GM23248 (cell line): Measurements from ENCODE around the gene RAB36. TPM values are rescaled to one million over a fixed set of nuclear protein-coding genes. Genes with fewer than 3 reads are reported as not detected.

ENCODE experiments used
- DNase-seq: peaks from one replicate; pipeline ENCODE4 v3.0.0-alpha.2; 2015
- H2AFZ ChIP-seq: fragments of 200-600 bp; sonication (generic); 2 replicates; pipeline ENCODE4 v1.6.1; 2016; ENCODE audit warnings: antibody characterized with exemption
- H3F3A ChIP-seq: fragments of 200-600 bp; sonication (generic); 2 replicates; pipeline ENCODE4 v1.6.1; 2016; ENCODE audit warnings: mild to moderate bottlenecking, antibody characterized with exemption, mixed run types; ENCODE audit not compliant: insufficient read depth
- H3K27ac ChIP-seq: fragments of 200-600 bp; sonication (generic); 2 replicates; pipeline ENCODE4 v1.5.1; 2016; ENCODE audit warnings: mild to moderate bottlenecking
- H3K27me3 ChIP-seq: fragments of 200-600 bp; sonication (generic); replicated peaks from 2 replicates; pipeline ENCODE4 v1.6.1; 2016; ENCODE audit warnings: mild to moderate bottlenecking; ENCODE audit not compliant: insufficient read depth
- H3K36me3 ChIP-seq: fragments of 200-600 bp; sonication (generic); 2 replicates; pipeline ENCODE4 v1.6.1; 2016; ENCODE audit warnings: low read depth, mild to moderate bottlenecking
- H3K4me1 ChIP-seq: fragments of 200-600 bp; sonication (generic); 2 replicates; pipeline ENCODE4 v1.6.1; 2016; ENCODE audit warnings: mild to moderate bottlenecking; ENCODE audit not compliant: insufficient read depth
- H3K4me2 ChIP-seq: fragments of 200-600 bp; sonication (generic); one replicate; pipeline ENCODE4 v1.6.1; 2016; ENCODE audit warnings: mild to moderate bottlenecking; ENCODE audit not compliant: unreplicated experiment
- H3K4me3 ChIP-seq: fragments of 200-600 bp; sonication (generic); 2 replicates; pipeline ENCODE4 v1.5.1; 2016; ENCODE audit warnings: mild to moderate bottlenecking
- H3K79me2 ChIP-seq: fragments of 200-600 bp; sonication (generic); 2 replicates; pipeline ENCODE4 v1.6.1; 2016; ENCODE audit warnings: mild to moderate bottlenecking; ENCODE audit not compliant: insufficient read depth
- H3K9ac ChIP-seq: fragments of 200-600 bp; sonication (generic); 2 replicates; pipeline ENCODE4 v1.6.1; 2016; ENCODE audit warnings: mild to moderate bottlenecking
- H3K9me2 ChIP-seq: fragments of 200-600 bp; sonication (generic); 2 replicates; pipeline ENCODE4 v1.6.1; 2016; ENCODE audit warnings: mixed run types, mild to moderate bottlenecking, moderate library complexity; ENCODE audit not compliant: insufficient read depth
- H3K9me3 ChIP-seq: fragments of 200-600 bp; sonication (generic); one replicate; pipeline ENCODE4 v1.6.1; 2017; ENCODE audit warnings: low read depth
- H4K20me1 ChIP-seq: fragments of 200-600 bp; sonication (generic); 2 replicates; pipeline ENCODE4 v1.6.0; 2016; ENCODE audit not compliant: insufficient read depth
- EZH2 ChIP-seq: fragments of 200-600 bp; sonication (generic); IDR thresholded peaks from 2 replicates; pipeline ENCODE4 v1.6.1; 2018; ENCODE audit warnings: antibody characterized with exemption, mild to moderate bottlenecking; ENCODE audit not compliant: insufficient read depth, poor library complexity, severe bottlenecking
- EZH2phosphoT487 ChIP-seq: fragments of 200-600 bp; sonication (generic); IDR thresholded peaks from 2 replicates; pipeline ENCODE4 v1.6.1; 2018; ENCODE audit warnings: antibody characterized with exemption, moderate library complexity, mild to moderate bottlenecking, low read depth; ENCODE audit not compliant: insufficient read depth
- WGBS, 2 experiments: methylation state at CpG; one replicate each; pipeline ENCODE4 v1.1.6; 2015 to 2017; ENCODE audit warnings: low lambda C conversion rate in 2 of 2, low coverage in 1 of 2; ENCODE audit errors: missing lambda C conversion rate in 2 of 2; 5-methylcytosine and 5-hydroxymethylcytosine counted together
- in situ Hi-C: fragments of 300-500 bp; cut with MboI; formaldehyde crosslinking; loops from 2 replicates; pipeline ENCODE4 v1.15.0; 2020
- polyA plus RNA-seq: library from polyadenylated mRNA; unstranded; fragments of >200 nt; fragmentation: Nextera tagmentation; extraction: Ambion mirVana; gene quantifications from 2 replicates; pipeline ENCODE4 v1.2.1, GENCODE V29; 2016
- total RNA-seq: library from RNA; depleted of rRNA; stranded (reverse); fragments of >200 nt; shearing (Covaris generic); gene quantifications from 2 replicates; pipeline ENCODE4 v1.2.3, GENCODE V29; 2014

RAB36 gene
- total and polyA plus RNA-seq, 2 experiments from 2014 or later: 3.5 to 6.8 TPM

GRCh38 chr22:23115825-23116494 lies 29.3 kb upstream of the RAB36 start:
- Histone ChIP-seq H3K27me3 (no peaks in the 10 kb centered on the region), H3K9me2 (no peaks in the 10 kb centered on the region), H3K9me3 (no peaks in the 10 kb centered on the region), H3K4me2 (no peak overlapping the region), H3K36me3 (no peaks in the 10 kb centered on the region), H3K9ac (no peak overlapping the region), H3K27ac (no peak overlapping the region), H3K4me3 (no peak overlapping the region), H4K20me1 (no peaks in the 10 kb centered on the region), H3K79me2 (no peaks in the 10 kb centered on the region), H3K4me1 (no peaks in the 10 kb centered on the region), H3F3A (no peaks in the 10 kb centered on the region), H2AFZ (no peak overlapping the region)
- no peak for DNase-seq
- TF ChIP-seq EZH2 (no peak), EZH2phosphoT487 (no peak)
- in situ Hi-C loops: no loop called here
- 59 to 66% methylated on average over 17 to 18 of the region's 18 CpGs for WGBS, 2 experiments

- TF ChIP-seq EZH2 (no peak), EZH2phosphoT487 (no peak)
- WGBS, 2 experiments: 68 to 72% methylated on average over 10 of the region's 10 CpGs
- no peaks in the 10 kb centered on the region for H3K9me3 ChIP-seq
- no peak overlapping the region for H3K4me3 ChIP-seq
- no peak overlapping the region for H3K27ac ChIP-seq
- H3K4me2 ChIP-seq: no peak overlapping the region
- H3F3A ChIP-seq: no peaks in the 10 kb centered on the region
- no peaks in the 10 kb centered on the region for H3K27me3 ChIP-seq
- no peaks in the 10 kb centered on the region for H4K20me1 ChIP-seq
- in situ Hi-C loops: no loop called here
- H3K4me1 ChIP-seq: no peaks in the 10 kb centered on the region
- H3K9me2 ChIP-seq: no peaks in the 10 kb centered on the region
- H2AFZ ChIP-seq: no peak overlapping the region
- H3K36me3 ChIP-seq: no peaks in the 10 kb centered on the region
- no peaks in the 10 kb centered on the region for H3K79me2 ChIP-seq
- H3K9ac ChIP-seq: no peak overlapping the region
- DNase-seq: no peak
Measured at GRCh38 chr22:23116506-23117263, 28.6 kb upstream of the RAB36 start.

DNA sequence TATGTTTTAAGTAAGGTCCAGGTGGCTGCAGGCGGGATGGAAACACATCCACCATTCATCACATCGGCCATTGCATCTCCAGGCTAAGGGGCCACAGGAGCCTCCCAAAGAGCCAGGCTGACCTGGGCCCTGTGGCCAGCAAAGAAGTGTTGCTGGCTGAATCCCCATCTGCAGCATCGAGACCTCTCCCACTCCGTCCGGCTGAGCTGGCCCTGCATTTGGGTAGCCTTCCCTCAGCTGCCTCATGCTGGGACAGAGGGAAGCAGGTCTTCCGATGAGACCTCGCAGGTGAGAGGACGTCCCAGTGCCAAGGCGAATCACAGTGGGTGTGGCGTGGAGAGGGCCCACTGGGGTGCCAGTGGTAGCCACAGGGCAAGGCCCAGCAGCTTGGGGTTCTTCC lies 28.0 kb upstream of the RAB36 start:
- no peak overlapping the region for H3K27ac ChIP-seq
- no peaks in the 10 kb centered on the region for H3F3A ChIP-seq
- no peak for DNase-seq
- no peak overlapping the region for H3K4me2 ChIP-seq
- H3K79me2 ChIP-seq: no peaks in the 10 kb centered on the region
- no peaks in the 10 kb centered on the region for H4K20me1 ChIP-seq
- H3K9me2 ChIP-seq: no peaks in the 10 kb centered on the region
- no peak overlapping the region for H3K4me3 ChIP-seq
- 82 to 87% methylated on average over 10 of the region's 10 CpGs for WGBS, 2 experiments
- H3K36me3 ChIP-seq: no peaks in the 10 kb centered on the region
- no peak overlapping the region for H3K9ac ChIP-seq
- H3K27me3 ChIP-seq: no peaks in the 10 kb centered on the region
- in situ Hi-C loops: no loop called here
- TF ChIP-seq EZH2 (no peak), EZH2phosphoT487 (no peak)
- H3K4me1 ChIP-seq: no peaks in the 10 kb centered on the region
- no peaks in the 10 kb centered on the region for H3K9me3 ChIP-seq
- no peak overlapping the region for H2AFZ ChIP-seq

DNA sequence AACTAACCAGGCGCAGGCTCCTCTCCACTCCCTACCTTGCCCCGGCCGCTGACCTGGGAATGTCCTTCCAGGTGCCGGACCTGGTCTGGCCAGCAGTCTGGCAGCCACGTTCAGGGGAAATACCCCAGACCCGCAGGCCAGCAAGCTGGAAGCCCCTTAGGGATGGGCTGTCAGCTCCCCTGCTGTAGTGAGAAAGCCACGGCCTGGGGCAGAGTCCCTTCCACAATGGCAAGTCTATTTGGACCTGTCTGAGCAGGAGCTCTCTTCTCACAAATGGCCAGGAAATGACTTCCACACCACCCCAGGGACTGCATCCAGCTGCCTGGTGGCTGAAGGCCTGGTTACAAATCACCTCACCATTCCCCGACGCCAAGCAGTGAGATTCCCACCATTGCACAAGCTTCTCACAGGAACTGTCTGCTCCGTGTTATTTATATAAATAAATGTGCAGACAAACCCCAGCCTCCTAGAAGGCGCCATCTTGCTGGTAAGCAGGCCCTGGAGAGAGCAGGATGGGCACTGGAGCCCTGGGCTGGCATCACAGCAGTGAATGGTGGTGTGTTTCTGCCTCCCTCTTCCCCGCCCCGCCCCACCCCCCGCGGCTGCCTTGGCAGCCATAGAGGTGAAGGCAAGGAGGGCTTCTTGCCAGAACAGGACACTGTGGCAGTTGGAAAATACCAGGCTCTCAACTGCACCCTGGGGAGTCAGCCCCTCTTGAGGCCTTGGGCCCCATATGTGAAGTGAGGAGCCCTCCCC lies 27.2 kb upstream of the RAB36 start:
- no peaks in the 10 kb centered on the region; the same call in 1 of the 2 replicates for H3K27me3 ChIP-seq
- H3K79me2 ChIP-seq: no peaks in the 10 kb centered on the region
- no peaks in the 10 kb centered on the region for H3F3A ChIP-seq
- no peak overlapping the region for H3K4me3 ChIP-seq
- no peaks in the 10 kb centered on the region for H4K20me1 ChIP-seq
- H3K36me3 ChIP-seq: no peaks in the 10 kb centered on the region
- no peaks in the 10 kb centered on the region for H3K9me2 ChIP-seq
- H3K4me2 ChIP-seq: no peak overlapping the region
- 75 to 82% methylated on average over 14 to 15 of the region's 15 CpGs for WGBS, 2 experiments
- no peak overlapping the region for H3K27ac ChIP-seq
- H3K9ac ChIP-seq: no peak overlapping the region
- H3K9me3 ChIP-seq: no peaks in the 10 kb centered on the region
- in situ Hi-C loops: no loop called here
- DNase-seq: no peak
- no peak overlapping the region for H2AFZ ChIP-seq
- no peaks in the 10 kb centered on the region for H3K4me1 ChIP-seq
- TF ChIP-seq EZH2 (no peak), EZH2phosphoT487 (no peak)
